Left ventricle myocardium inferior (tissue), 1 donor: Measurements from ENCODE around the gene EHBP1. TPM values are rescaled to one million over a fixed set of nuclear protein-coding genes. Genes with fewer than 3 reads are reported as not detected.

Experiments
- DNase-seq: peaks from one replicate; pipeline ENCODE4 v3.0.0-alpha.2; 2020
- H3K27ac ChIP-seq: fragments of 200-600 bp; replicated peaks from 2 replicates; pipeline ENCODE4 v1.8.0; 2021
- H3K27me3 ChIP-seq: fragments of 200-600 bp; 2 replicates; pipeline ENCODE4 v1.8.0; 2021; ENCODE audit warnings: low read depth
- H3K36me3 ChIP-seq: fragments of 200-600 bp; 2 replicates; pipeline ENCODE4 v1.8.0; 2021
- H3K4me1 ChIP-seq: fragments of 200-600 bp; 2 replicates; pipeline ENCODE4 v1.8.0; 2021
- H3K4me3 ChIP-seq: fragments of 200-600 bp; 2 replicates; pipeline ENCODE4 v1.8.0; 2021; ENCODE audit warnings: mild to moderate bottlenecking, moderate library complexity
- H3K9me3 ChIP-seq: fragments of 200-600 bp; replicated peaks from 2 replicates; pipeline ENCODE4 v1.8.0; 2021
- intact Hi-C: fragments of 100-400 bp; cut with micrococcal nuclease; formaldehyde crosslinking; loops from one replicate; pipeline ENCODE4 v1.11.0; 2022
- total RNA-seq: library from RNA; stranded (reverse); fragmentation: NEBNext Ultra II Directional; extraction: Animal tissue kit (Norgen Biotek cat#: 25700); gene quantifications from one replicate; pipeline ENCODE4 v1.2.1, GENCODE V29; 2021
- TF ChIP-seq, protein P1 (sequence below): fragments of 200-600 bp; IDR thresholded peaks from 2 replicates; pipeline ENCODE4 v1.8.0; 2021; ENCODE audit warnings: antibody characterized with exemption, mild to moderate bottlenecking, borderline replicate concordance
- donor health status: DM: no; HTN: yes; CAD: no; lungs with severe emphysema.

EHBP1 gene
- total RNA-seq, 1 donor from 2014 or later: 20.4 TPM

DNA sequence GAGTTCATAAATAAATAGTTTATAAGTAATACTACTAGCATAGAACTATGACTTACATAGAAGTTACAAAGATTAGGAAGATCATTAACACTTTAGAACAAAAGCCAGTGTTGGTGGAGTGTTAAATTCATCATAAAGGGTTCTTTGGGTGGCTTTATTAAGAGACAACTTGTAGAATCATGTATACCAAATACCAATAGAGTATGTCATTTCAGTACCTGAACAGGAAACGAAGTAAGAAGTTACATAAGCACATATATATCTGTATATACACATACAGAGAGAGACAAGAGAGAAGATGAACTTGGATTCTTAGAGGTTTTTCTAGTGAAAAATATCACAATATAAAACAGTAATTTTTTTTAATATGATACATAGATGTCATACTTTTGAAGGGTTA is 262.7 kb downstream of the EHBP1 start:
- Histone ChIP-seq H3K4me3 (no peak overlapping the region), H3K4me1 (no peaks in the 10 kb centered on the region), H3K36me3 (no peaks in the 10 kb centered on the region), H3K27me3 (no peaks in the 10 kb centered on the region), H3K9me3 (no peaks in the 10 kb centered on the region), H3K27ac (no peak overlapping the region)
- DNase-seq: no peak
- intact Hi-C loops: no loop called here
- TF ChIP-seq, protein P1, sequence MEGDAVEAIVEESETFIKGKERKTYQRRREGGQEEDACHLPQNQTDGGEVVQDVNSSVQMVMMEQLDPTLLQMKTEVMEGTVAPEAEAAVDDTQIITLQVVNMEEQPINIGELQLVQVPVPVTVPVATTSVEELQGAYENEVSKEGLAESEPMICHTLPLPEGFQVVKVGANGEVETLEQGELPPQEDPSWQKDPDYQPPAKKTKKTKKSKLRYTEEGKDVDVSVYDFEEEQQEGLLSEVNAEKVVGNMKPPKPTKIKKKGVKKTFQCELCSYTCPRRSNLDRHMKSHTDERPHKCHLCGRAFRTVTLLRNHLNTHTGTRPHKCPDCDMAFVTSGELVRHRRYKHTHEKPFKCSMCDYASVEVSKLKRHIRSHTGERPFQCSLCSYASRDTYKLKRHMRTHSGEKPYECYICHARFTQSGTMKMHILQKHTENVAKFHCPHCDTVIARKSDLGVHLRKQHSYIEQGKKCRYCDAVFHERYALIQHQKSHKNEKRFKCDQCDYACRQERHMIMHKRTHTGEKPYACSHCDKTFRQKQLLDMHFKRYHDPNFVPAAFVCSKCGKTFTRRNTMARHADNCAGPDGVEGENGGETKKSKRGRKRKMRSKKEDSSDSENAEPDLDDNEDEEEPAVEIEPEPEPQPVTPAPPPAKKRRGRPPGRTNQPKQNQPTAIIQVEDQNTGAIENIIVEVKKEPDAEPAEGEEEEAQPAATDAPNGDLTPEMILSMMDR: no peak

DNA sequence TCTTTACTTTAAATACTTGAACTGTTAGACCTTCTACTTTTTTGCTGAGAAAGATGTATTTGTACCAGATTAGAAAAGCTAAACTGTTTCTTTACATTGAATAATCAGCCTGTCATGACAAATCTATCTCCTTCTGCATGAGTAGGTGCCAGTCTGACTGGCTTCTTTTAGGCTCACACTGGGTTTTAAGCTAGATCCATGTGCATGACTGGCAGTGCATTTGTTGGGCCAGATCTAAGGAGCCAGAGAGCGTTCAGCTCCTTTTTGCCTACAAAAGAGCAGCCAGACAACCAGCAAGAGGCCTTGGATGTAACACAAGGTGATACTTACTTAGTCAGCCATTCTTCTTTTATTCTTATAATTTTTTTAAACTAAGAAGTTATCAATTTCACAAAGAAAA is 263.2 kb downstream of the EHBP1 start:
- H3K4me3 ChIP-seq: no peak overlapping the region
- H3K27ac ChIP-seq: no peak overlapping the region
- DNase-seq: no peak
- H3K36me3 ChIP-seq: peaks cover 3% of the 10 kb centered on the region
- H3K27me3 ChIP-seq: no peaks in the 10 kb centered on the region
- TF ChIP-seq, protein P1: no peak
- no peaks in the 10 kb centered on the region for H3K9me3 ChIP-seq
- intact Hi-C loops: no loop called here
- H3K4me1 ChIP-seq: no peaks in the 10 kb centered on the region

DNA sequence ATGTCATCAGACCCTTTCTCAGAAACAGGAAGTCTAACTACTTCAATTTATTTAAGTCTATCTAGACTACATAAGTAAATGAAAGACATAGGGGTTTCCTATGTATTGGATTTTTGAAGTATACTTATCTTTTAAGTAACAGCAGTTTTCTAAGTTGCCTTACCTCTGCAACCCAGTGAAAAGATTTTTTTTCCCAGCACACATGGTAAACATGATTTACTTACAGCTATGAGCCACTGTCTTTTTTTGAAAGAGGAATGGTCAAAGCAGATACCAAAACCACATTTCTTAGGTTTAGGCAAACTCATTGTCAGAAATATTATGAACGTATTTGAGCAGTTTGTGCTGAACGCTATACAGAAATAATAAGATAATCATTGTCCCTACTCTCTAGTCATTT is 266.4 kb downstream of the EHBP1 start:
- H3K4me3 ChIP-seq: no peak overlapping the region
- H3K4me1 ChIP-seq: no peaks in the 10 kb centered on the region
- intact Hi-C loops: no loop called here
- peaks cover 19% of the 10 kb centered on the region for H3K36me3 ChIP-seq
- no peaks in the 10 kb centered on the region for H3K27me3 ChIP-seq
- DNase-seq: no peak
- no peak overlapping the region for H3K27ac ChIP-seq
- no peaks in the 10 kb centered on the region for H3K9me3 ChIP-seq
- TF ChIP-seq, protein P1: no peak

DNA sequence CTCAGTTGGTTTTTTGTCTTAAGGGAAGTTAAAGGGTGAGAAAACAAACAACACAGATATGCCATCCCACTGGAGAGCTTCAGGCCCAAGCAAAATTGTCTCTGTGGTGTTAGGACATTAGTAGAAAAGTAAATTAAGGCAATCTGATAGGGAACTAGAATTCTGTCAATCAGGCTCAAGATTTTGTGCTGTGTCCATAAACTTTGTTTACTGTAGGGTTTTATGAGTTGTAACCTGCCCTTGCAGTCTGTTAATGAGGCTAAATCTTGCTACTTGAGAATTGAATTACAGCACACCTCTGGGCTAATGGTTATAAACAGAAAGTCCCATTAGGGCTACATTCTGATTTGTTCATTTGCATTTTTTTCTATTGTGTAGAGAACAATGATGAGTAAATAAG is 267.1 kb downstream of the EHBP1 start:
- intact Hi-C loops: no loop called here
- Histone ChIP-seq H3K36me3 (peaks cover 19% of the 10 kb centered on the region), H3K27me3 (no peaks in the 10 kb centered on the region), H3K4me1 (no peaks in the 10 kb centered on the region), H3K9me3 (no peaks in the 10 kb centered on the region), H3K4me3 (no peak overlapping the region), H3K27ac (no peak overlapping the region)
- TF ChIP-seq, protein P1: no peak
- DNase-seq: no peak

DNA sequence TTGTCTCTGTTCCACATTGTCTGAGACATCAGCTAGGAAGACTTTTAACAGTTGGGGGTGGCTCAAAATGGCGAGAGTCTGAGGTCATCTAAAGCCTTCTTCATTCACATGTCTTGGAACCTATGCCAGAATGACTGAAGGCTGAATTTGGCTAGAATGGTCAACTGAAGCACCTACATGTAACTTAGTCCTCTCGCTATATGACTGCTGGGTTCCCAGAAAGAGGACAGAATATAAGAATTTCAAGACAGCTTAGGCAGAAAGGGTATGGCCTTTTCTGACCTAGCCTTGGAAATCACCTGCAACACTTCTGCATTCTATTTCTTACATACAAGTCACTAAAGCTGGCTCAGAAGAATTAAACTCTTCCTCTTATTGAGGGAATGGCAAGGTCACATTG is 269.5 kb downstream of the EHBP1 start:
- Histone ChIP-seq H3K4me1 (no peaks in the 10 kb centered on the region), H3K27me3 (no peaks in the 10 kb centered on the region), H3K27ac (no peak overlapping the region), H3K9me3 (no peaks in the 10 kb centered on the region), H3K36me3 (peaks cover 31% of the 10 kb centered on the region), H3K4me3 (no peak overlapping the region)
- intact Hi-C loops: no loop called here
- TF ChIP-seq, protein P1: no peak
- DNase-seq: no peak

DNA sequence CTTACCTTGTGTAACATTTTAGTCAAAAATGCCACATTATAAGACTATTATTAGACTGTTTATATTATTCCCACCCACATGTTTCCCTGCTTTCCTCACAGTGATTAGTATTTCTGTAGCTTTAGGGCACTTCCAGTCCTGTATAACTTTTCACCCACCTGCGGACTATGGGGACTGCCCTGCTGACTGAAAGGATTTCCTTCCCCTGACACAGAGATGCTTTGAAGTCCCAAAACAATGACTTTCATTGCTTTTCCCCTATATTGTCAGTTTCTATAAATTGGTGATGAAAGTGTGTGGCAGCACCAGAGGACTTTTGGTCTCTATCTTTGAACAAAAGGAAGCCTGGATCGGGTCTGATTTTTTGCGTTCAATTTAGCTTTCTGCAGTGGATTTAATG is 286.1 kb downstream of the EHBP1 start:
- H3K36me3 ChIP-seq: peaks cover 26% of the 10 kb centered on the region
- no peak overlapping the region for H3K4me3 ChIP-seq
- no peaks in the 10 kb centered on the region for H3K9me3 ChIP-seq
- TF ChIP-seq, protein P1: no peak
- DNase-seq: no peak
- H3K4me1 ChIP-seq: no peaks in the 10 kb centered on the region
- intact Hi-C loops: no loop called here
- no peaks in the 10 kb centered on the region for H3K27me3 ChIP-seq
- H3K27ac ChIP-seq: no peak overlapping the region
